Activated gamma-delta T cell treated with Interleukin-2 at 50 U/mL for 16 hours (primary cell): ENCODE data around the gene LPIN2.
A peak's percentile ranks its signal among the peaks of the same experiment; 100 is the strongest.
"Not testable (repeated sequence)": the region's sequence is repeated elsewhere in the genome, so short reads cannot be mapped to it uniquely, and the experiment has no call there.

ENCODE experiments used
- DNase-seq: peaks from one replicate; pipeline ENCODE4 v3.0.0-alpha.2; 2020

The LPIN2 gene

DNA sequence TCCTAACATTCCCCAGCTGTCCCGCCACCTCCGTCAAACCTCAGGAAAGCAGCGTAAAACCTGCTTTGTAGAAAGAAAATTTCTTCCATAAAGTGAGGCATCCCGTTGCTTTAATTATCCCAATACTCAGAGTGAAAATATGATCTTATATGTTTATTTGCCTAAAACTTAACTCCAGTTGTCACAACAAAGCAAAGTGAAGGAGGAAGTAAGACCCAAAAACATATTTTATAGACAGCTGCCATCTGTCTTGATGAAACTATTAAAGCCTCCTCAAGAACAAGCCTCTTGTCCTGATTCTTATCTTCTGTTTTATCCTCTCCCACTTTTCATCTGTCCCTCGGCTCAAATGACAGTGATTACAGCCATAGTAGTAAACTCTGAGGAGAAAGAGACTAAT lies 28.9 kb upstream of the LPIN2 start:
- no peak for DNase-seq

DNA sequence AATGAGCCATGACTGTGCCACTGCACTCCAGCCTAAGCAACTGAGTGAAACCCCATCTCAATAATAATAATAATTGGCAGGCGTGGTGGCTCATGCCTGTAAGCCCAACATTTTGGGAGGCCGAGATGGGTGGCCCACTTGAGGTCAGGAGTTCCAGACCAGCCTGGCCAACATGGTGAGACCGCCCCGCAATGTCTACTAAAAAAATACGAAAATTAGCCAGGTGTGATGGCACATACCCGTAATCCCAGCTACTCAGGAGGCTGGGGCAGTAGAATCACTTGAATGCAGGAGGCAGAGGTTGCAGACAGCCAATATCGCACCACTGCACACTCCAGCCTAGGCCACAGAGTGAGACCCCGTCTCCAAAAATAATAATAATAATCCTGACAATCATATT lies 27.9 kb upstream of the LPIN2 start:
- no peak for DNase-seq

- DNase-seq: no peak
These were observed 27.2 kb upstream of the LPIN2 start for GRCh38 chr18:3040173-3040572.

- peak; percentile 30 for DNase-seq
These were observed 24.5 kb upstream of the LPIN2 start for GRCh38 chr18:3037423-3037915.

- DNase-seq: no peak
These were observed 23.2 kb upstream of the LPIN2 start for GRCh38 chr18:3036108-3036507.

DNA sequence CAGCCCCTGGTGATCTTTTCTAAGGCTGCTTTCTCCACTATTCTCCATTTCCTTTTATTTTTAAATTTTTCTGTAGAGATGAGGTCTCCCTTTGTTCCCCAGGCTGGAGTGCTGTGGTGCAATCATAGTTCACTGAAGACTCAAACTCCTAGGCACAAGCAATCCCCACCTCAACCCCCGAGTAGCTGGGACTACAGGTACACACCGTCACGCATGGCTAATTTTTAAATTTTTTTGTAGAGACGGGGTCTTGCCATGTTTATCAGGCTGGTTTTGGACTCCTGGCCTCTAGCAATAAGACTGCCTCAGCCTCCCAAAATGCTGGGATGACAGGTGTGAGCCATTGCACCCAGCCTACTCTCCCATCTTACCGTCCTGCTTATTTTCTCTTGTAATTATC lies 22.7 kb upstream of the LPIN2 start:
- DNase-seq: no peak

GRCh38 chr18:3032721-3033120 lies 19.8 kb upstream of the LPIN2 start:
- no peak for DNase-seq

DNA sequence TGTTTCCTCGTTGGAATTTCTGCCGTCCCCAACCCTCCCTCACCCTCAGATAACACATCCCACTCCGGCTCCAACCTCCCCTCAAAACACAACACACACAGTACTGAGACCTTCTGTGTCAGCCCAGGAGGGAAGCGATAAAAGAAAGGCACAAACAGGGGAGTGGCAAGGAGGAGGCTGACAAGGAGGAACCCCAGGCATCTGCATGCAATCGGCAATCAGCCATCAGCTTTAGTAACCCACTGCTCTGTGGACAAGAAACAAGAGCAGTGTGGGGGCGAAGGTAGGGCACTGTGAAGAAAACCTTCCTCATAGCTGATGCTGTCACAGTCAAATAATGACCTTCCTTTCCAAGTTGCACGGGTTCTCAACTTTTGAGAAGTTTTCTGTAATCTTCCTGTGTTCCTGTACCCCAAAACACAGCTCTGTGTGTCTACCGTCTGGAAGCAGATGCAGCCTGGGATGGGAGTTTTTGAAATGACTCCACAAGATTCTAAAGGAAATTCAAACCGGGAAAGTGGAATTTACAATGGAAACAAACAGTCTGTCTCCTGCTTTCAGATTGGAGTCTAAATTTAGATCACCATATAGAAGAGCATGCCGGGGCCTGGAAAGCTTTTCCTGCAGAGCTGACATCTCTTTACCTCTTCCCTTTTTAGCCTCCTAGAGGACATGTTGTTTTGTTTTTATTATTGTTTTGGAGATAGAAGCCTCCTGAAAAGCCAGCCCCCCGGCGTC lies 16.4 kb upstream of the LPIN2 start:
- no peak for DNase-seq

DNA sequence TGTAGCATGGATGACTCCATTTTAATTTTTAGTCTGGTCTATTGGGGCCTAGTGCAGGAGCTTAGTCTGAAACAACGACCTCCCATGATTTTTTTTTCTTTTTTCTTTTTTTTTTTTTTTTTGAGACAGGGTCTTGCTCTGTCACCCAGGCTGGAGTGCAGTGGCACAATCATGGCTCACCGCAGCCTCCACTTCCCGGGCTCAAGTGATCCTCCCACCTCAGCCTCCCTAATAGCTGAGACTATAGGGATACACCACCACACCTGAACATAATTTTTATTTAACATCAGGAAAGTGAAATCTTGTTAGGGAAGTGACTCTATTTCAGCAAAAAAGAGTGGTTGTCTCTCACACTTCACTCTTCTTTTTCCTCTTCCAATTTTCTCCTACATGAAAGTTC lies 15.2 kb upstream of the LPIN2 start:
- DNase-seq: not testable (repeated sequence)

DNA sequence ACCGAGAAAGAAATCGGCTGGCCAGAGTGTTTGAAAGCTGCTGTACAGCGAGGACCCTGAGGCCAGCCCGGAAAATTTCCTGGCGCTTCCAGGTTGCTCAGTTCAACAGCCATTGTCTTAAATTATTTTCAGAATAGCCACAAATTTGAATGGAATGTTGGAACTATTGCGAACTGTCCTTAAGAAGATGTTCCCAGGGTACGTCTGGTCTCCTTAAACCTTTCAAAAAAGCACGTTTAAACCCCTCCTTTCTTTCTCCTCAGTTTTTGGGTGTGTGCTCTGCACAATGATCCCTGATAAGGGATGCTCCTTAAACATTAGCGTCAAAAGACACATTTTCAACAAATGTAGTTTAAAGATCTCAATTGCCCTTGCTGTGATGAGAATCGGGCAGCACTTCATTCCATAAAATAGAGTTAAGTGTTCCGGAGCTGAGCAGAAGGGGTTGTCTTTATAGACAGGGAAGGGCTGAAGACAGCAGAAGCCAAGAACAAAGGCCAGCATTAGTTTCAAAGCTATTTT lies 14.5 kb upstream of the LPIN2 start:
- DNase-seq: no peak

GRCh38 chr18:3025544-3025943 lies 12.6 kb upstream of the LPIN2 start:
- DNase-seq: no peak

GRCh38 chr18:3023603-3024002 lies 10.7 kb upstream of the LPIN2 start:
- DNase-seq: not testable (repeated sequence)

- no peak for DNase-seq
These were observed 3.8 kb upstream of the LPIN2 start for GRCh38 chr18:3016585-3017297.

- no peak for DNase-seq
These were observed 2.9 kb upstream of the LPIN2 start for GRCh38 chr18:3015851-3016250.

- no peak for DNase-seq
These were observed 2.3 kb upstream of the LPIN2 start for GRCh38 chr18:3015204-3015592.

DNA sequence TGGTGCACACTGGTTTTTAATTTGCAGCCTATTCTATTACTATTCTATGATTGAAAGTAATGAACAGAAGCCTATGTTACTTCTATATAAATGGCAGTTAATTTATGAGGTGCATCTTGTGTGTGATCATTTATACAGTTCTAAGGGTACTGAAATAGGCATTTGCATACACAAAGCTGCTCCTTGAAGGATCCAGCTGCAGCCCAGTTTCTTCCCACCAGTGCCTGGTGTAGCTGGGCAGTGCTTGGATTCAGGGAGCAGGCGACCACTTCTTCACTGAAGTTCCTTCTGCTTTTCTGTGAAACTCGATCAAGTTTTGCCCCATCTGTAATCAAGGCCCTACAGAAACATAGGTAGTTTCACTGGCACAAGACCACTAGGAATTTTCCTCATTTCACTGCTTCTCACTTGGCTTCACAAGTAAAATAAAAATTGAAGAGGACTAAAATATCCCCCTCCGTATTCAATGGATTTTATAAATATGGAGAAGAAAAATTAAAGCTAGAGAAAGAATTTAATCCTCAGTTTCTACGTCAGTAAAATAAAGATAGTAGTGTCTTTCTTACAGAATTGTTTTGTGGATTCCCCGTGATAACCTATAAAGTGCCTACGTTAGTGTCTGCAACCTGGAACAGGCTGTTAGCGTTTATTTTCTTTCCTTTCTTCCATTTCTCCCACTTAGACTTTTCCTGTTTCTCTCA lies 1.7 kb upstream of the LPIN2 start:
- no peak for DNase-seq

DNA sequence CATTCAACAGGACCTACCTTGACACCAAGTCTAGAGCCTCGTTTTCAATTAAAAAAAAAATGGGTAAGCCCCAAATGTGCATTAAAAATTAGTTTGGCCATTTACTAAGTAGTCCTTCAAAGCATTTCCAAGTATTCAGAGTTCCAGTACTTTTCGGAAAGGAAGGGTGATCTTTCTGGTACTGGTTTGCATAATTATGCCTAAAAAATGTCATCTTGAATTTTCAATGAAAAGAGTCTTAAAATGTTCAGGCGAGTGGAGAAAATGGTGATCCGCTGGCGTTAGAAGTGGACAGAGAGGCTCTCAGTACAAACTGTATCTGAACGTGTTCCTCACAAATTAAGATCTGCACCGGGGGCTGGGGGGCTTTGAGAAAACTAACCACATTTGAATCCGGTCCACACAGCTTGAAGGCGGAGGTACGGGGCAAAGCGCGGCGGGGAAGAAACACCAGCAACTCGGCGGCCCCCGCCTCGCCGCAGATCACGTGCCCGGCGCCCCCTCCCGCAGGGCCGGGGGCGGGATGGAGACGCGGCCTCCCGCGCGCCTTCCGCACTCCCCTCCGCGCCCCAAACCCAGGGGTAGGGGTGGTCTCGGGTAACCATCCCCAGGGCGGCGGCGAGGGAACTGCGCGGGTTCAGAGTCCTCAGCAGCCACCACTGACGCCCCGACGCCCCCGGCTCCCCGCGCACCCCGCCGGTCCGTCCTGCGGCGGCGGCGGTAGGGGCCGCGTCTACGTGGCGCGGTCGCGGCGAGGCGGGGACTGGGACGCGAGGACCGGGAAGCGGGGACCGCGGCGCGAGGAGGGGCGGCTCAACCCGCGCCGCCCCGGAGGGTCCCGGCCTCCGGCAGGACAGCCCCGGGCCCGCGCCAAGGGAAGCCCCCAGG lies 564 bp downstream of the LPIN2 start:
- DNase-seq: peak; percentile 45

DNA sequence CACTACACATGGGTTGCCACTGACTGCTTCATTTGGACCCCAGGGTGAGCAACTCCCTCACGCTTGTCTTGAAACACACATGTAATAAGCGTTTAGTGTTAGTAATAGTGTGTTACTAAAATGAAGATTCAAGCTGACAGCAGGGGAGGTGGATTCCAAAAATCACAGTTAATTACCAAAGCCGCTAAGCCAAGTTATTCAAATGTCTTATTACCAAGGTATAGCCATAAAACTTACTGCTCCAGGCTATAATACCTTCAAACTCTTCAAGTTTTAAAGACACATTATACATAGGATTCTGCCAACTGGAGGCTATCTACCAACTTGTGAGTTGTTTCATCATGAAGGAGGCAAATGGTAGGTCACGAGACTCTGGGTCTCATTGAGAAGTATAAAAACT lies 2.9 kb downstream of the LPIN2 start:
- DNase-seq: no peak

GRCh38 chr18:3008541-3008940 lies 4.4 kb downstream of the LPIN2 start:
- no peak for DNase-seq

- DNase-seq: no peak
These were observed 5.5 kb downstream of the LPIN2 start for GRCh38 chr18:3007491-3007890.

- no peak for DNase-seq
These were observed 7.5 kb downstream of the LPIN2 start for GRCh38 chr18:3005462-3005861.

DNA sequence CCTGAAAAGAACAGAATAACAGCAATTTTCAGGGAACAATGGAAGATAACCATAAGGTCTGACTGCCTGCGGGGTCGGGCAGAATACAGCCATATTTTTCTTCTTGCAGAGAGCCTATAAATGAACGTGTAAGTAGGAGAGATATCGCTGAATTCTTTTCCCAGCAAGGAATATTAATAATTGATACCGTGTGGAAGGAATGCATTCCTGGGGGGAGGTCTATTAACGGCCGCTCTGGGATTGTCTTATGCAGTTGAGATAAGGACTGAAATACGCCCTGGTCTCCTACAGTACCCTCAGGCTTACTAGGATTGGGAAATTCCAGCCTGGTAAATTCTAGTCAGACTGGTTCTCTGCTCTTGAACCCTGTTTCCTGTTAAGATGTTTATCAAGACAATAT lies 9.2 kb downstream of the LPIN2 start:
- DNase-seq: not testable (repeated sequence)

DNA sequence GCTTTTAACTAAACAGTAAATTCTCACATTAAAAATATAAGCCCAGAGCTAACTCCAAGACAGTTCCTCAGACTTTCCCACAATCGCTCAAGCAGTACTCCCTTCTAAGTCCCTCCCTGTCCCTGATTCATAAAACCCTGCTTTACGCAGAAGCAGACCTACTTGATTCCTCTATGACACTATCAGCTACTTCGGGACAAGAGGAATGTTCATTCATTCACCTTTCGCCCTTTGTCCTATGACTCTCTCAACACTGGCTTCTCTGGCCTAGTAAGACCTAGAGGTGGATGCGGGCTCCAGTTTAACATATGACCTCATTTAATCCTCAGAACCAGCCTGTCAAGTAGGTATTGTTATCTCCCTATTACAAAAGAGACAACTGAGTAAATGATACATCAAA lies 10.2 kb downstream of the LPIN2 start:
- DNase-seq: no peak
